ENCODE data around the gene EDA.

- TF ChIP-seq CTCF (conservative IDR thresholded peaks at IDR 0.05): no peak
- TF ChIP-seq ZFX (IDR thresholded peaks at IDR 0.05): no peak
These were observed 385.4 kb downstream of the EDA start for GRCh38 chrX:70001269-70001668.
